K562 (cell line): Measurements from ENCODE around the gene UBE2I. TPM values are rescaled to one million over a fixed set of nuclear protein-coding genes. Genes with fewer than 3 reads are reported as not detected.

Experiments
- ATF7 ChIP-seq: fragments of 450-650 bp; IDR thresholded peaks from 2 replicates; pipeline ENCODE4 v1.7.1; 2014; ENCODE audit warnings: mild to moderate bottlenecking, moderate library complexity
- CBX1 ChIP-seq: sonication (generic); IDR thresholded peaks from 2 replicates; pipeline ENCODE4 v1.6.1; 2016; ENCODE audit warnings: antibody characterized with exemption, low read depth, mild to moderate bottlenecking
- CTCF ChIP-seq, 3 experiments: IDR thresholded peaks in 2 of 3; conservative IDR thresholded peaks in 1 of 3; 2 replicates each; pipeline ENCODE4 v1.5.1; 2011 to 2012; ENCODE audit warnings: low read length in 3 of 3, mild to moderate bottlenecking in 3 of 3, control low read depth in 2 of 3, improper control_type of control experiment in 1 of 3, inconsistent platforms in 1 of 3, low read depth in 1 of 3, mixed read lengths in 1 of 3, moderate library complexity in 1 of 3; ENCODE audit not compliant: insufficient read depth in 2 of 3
- GMEB1 ChIP-seq: fragments of 250-450 bp; sonication (Bioruptor Pico); IDR thresholded peaks from 2 replicates; pipeline ENCODE4 v1.4.0; 2020; ENCODE audit warnings: mild to moderate bottlenecking
- HMG20B ChIP-seq: fragments of 250-450 bp; sonication (Bioruptor Pico); IDR thresholded peaks from 2 replicates; pipeline ENCODE4 v1.5.0; 2021; ENCODE audit warnings: mild to moderate bottlenecking
- HOMEZ ChIP-seq: fragments of 250-450 bp; sonication (Bioruptor Pico); IDR thresholded peaks from 2 replicates; pipeline ENCODE4 v1.4.0; 2020; ENCODE audit warnings: mild to moderate bottlenecking, moderate library complexity
- KDM4B ChIP-seq, 2 experiments: fragments of 450-650 bp in 1 of 2; sonication (generic) in 1 of 2; IDR thresholded peaks; 2 replicates each; pipeline ENCODE4 v1.6.1; 2016 to 2017; ENCODE audit warnings: borderline replicate concordance in 2 of 2, antibody characterized with exemption in 1 of 2, low read depth in 1 of 2, mild to moderate bottlenecking in 1 of 2
- MCM7 ChIP-seq, 2 experiments: fragments of 450-650 bp; IDR thresholded peaks; 2 replicates each; pipeline ENCODE4 v1.6.1; 2016 to 2018
- NCOA1 ChIP-seq: fragments of 450-650 bp; IDR thresholded peaks from 2 replicates; pipeline ENCODE4 v1.6.1; 2016; ENCODE audit warnings: low read depth
- NFE2L1 ChIP-seq: fragments of 450-650 bp; IDR thresholded peaks from 2 replicates; pipeline ENCODE4 v1.6.1; 2016; ENCODE audit warnings: missing genetic modification characterization, low read depth, mild to moderate bottlenecking, missing compliant biosample characterization, moderate library complexity, borderline replicate concordance
- NFXL1 ChIP-seq: fragments of 450-650 bp; formaldehyde crosslinking; IDR thresholded peaks from 2 replicates; pipeline ENCODE4 v1.4.0; 2021; ENCODE audit warnings: mild to moderate bottlenecking
- TGIF2 ChIP-seq: sonication (generic); formaldehyde crosslinking; IDR thresholded peaks from 2 replicates; pipeline ENCODE4 v1.8.1; 2022; ENCODE audit warnings: mild to moderate bottlenecking, missing genetic modification reagents, moderate library complexity
- TRIM24 ChIP-seq, 2 experiments: fragments of 450-650 bp; IDR thresholded peaks; 2 replicates each; pipeline ENCODE4 v1.6.1; 2016
- USF2 ChIP-seq: sonication (generic); formaldehyde crosslinking; IDR thresholded peaks from 2 replicates; pipeline ENCODE4 v1.5.0; 2020; ENCODE audit warnings: missing genetic modification reagents
- ZBTB7A ChIP-seq: IDR thresholded peaks from 2 replicates; pipeline ENCODE4 v1.6.1; 2011; ENCODE audit warnings: low read depth, mild to moderate bottlenecking, low read length, moderate library complexity, borderline replicate concordance; ENCODE audit not compliant: control insufficient read depth
- ZKSCAN1 ChIP-seq: fragments of 150-350 bp; IDR thresholded peaks from 2 replicates; pipeline ENCODE4 v1.6.1; 2016; ENCODE audit warnings: low read depth, low read length
- ZNF212 ChIP-seq: fragments of 450-650 bp; formaldehyde crosslinking; IDR thresholded peaks from 2 replicates; pipeline ENCODE4 v1.4.0; 2020; ENCODE audit warnings: mild to moderate bottlenecking
- ZNF395 ChIP-seq: fragments of 200-800 bp; sonication (Bioruptor generic); IDR thresholded peaks from 2 replicates; pipeline ENCODE4 v1.6.1; 2017; ENCODE audit warnings: missing genetic modification characterization, missing compliant biosample characterization
- ZNF780A ChIP-seq: fragments of 250-450 bp; sonication (Bioruptor Pico); IDR thresholded peaks from 2 replicates; pipeline ENCODE4 v1.5.0; 2021; ENCODE audit warnings: mild to moderate bottlenecking
- polyA plus RNA-seq, 8 experiments: library from polyadenylated mRNA; depleted of rRNA in 4 of 8; stranded (reverse) in 5 of 8; unstranded in 3 of 8; fragments of >200 nt; fragmentation: Nextera tagmentation in 2 of 8; fragmentation: Illumina TruSeq in 1 of 8; extraction: Ambion mirVana in 2 of 8; extraction: Trizol in 1 of 8; gene quantifications; 2 replicates each; pipeline versions ENCODE4 v1.2.1 to v1.2.3, GENCODE V29; 2011 to 2014; ENCODE audit warnings: inconsistent platforms in 1 of 8, missing spikeins in 1 of 8
- total RNA-seq, 7 experiments: library from RNA; depleted of rRNA in 6 of 7; stranded (reverse); fragments of >200 nt in 6 of 7; fragmentation: Illumina TruSeq in 2 of 7; extraction: Trizol in 2 of 7; gene quantifications; 2 replicates each; pipeline versions ENCODE4 v1.2.1 to v1.2.3, GENCODE V29; 2011 to 2021; ENCODE audit warnings: low replicate concordance in 1 of 7

The UBE2I gene
- total and polyA plus RNA-seq, 9 of the 15 experiments (the other 6 are each of a cell fraction or from before 2014, with no cell fraction given): 36.6 to 254 (median 104) TPM

- TF ChIP-seq CTCF (IDR thresholded peaks at IDR 0.05 in 2 of 3, conservative IDR thresholded peaks at IDR 0.05 in 1 of 3; ENCODE audit: insufficient read depth in 2 of 3, low read depth in 1 of 3, low read length in 3 of 3) (no peak), ZBTB7A (no peak; the same call in 1 of the 2 replicates), CBX1 (no peak), ZNF395 (CRISPR knock-in tag) (no peak; the same call in 1 of the 2 replicates), GMEB1 (peak; percentile 66), ZKSCAN1 (no peak), MCM7 (IDR thresholded peaks at IDR 0.05) (no peak), TRIM24 (IDR thresholded peaks at IDR 0.05) (peak; percentile 23 to 81; a peak in 2 of 4 replicates), HMG20B (no peak), ZNF212 (CRISPR knock-in tag) (no peak), ZNF780A (CRISPR knock-in tag) (no peak), ATF7 (peak; percentile 87), KDM4B (IDR thresholded peaks at IDR 0.05; ENCODE audit: borderline replicate concordance in 2 of 2, low read depth in 1 of 2) (peak in 1 of 2 experiments; percentile 83; a peak in 1 of 4 replicates), NFXL1 (CRISPR knock-in tag) (no peak), USF2 (CRISPR knock-in tag) (no peak), NCOA1 (no peak; the same call in 1 of the 2 replicates), TGIF2 (CRISPR knock-in tag) (no peak), NFE2L1 (tag) (no peak), HOMEZ (no peak)
Observed at GRCh38 chr16:1308977-1309885, at the start of gene UBE2I (continued).
